RWPE2 (cell line): Measurements from ENCODE around the gene ITIH4.

ENCODE experiments used
- ATAC-seq: fragments of 200-7000 bp; cut with Tn5 transposase; 3 replicates; pipeline ENCODE4 v1.9.1; 2021; ENCODE audit warnings: low read depth
- DNase-seq: peaks from one replicate; pipeline ENCODE4 v3.0.0-alpha.2; 2020; ENCODE audit warnings: low spot score
- H3K27ac ChIP-seq: fragments of 450-650 bp; 2 replicates; pipeline ENCODE4 v1.5.1; 2017; ENCODE audit warnings: mild to moderate bottlenecking; ENCODE audit not compliant: poor library complexity, severe bottlenecking
- H3K27me3 ChIP-seq: fragments of 250-450 bp; sonication (Bioruptor Pico); 2 replicates; pipeline ENCODE4 v1.5.1; 2021; ENCODE audit warnings: mild to moderate bottlenecking, moderate library complexity; ENCODE audit not compliant: insufficient read depth, poor library complexity, severe bottlenecking
- H3K36me3 ChIP-seq: fragments of 250-450 bp; sonication (Bioruptor Pico); 2 replicates; pipeline ENCODE4 v1.5.1; 2020; ENCODE audit warnings: low read depth, mild to moderate bottlenecking, moderate library complexity
- H3K4me1 ChIP-seq: fragments of 250-450 bp; sonication (Bioruptor Pico); 2 replicates; pipeline ENCODE4 v1.5.1; 2021; ENCODE audit warnings: mild to moderate bottlenecking, moderate library complexity; ENCODE audit not compliant: insufficient read depth, poor library complexity, severe bottlenecking
- H3K4me3 ChIP-seq: fragments of 250-450 bp; sonication (Bioruptor Pico); 2 replicates; pipeline ENCODE4 v1.5.1; 2021; ENCODE audit warnings: mild to moderate bottlenecking, moderate library complexity; ENCODE audit not compliant: severe bottlenecking
- H3K9me3 ChIP-seq: fragments of 250-450 bp; sonication (Bioruptor Pico); 2 replicates; pipeline ENCODE4 v1.5.1; 2021; ENCODE audit warnings: mild to moderate bottlenecking, moderate library complexity; ENCODE audit not compliant: severe bottlenecking
- TF ChIP-seq, protein P1 (sequence below): fragments of 450-650 bp; IDR thresholded peaks from one replicate; pipeline ENCODE4 v1.5.1; 2017; ENCODE audit warnings: mild to moderate bottlenecking, moderate library complexity; ENCODE audit not compliant: poor library complexity, severe bottlenecking

Gene ITIH4

DNA sequence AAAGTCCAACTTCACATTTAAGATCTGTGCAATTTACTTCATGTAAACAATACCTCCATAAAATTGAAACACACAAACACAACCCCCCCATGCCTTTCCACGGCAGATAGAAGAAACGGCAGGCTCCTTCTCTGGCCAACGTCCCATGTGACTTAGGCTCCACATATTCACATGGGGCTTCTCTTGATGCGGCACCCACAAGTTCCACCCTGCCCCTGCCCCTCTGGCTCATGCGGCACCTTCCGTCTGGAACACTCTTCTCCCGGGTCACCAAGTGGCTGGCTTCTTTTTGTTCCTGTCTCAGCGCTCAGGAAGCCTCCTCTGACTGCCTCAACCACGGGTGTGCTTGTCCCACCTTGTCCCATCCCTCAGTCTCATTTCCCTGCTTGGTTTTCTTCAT, 41.3 kb upstream of the ITIH4 start:
- no peaks in the 10 kb centered on the region for H3K27me3 ChIP-seq
- no peaks in the 10 kb centered on the region for H3K9me3 ChIP-seq
- no peak overlapping the region for H3K27ac ChIP-seq
- ATAC-seq (no peak), DNase-seq (no peak)
- H3K4me3 ChIP-seq = no peak overlapping the region
- TF ChIP-seq, protein P1, sequence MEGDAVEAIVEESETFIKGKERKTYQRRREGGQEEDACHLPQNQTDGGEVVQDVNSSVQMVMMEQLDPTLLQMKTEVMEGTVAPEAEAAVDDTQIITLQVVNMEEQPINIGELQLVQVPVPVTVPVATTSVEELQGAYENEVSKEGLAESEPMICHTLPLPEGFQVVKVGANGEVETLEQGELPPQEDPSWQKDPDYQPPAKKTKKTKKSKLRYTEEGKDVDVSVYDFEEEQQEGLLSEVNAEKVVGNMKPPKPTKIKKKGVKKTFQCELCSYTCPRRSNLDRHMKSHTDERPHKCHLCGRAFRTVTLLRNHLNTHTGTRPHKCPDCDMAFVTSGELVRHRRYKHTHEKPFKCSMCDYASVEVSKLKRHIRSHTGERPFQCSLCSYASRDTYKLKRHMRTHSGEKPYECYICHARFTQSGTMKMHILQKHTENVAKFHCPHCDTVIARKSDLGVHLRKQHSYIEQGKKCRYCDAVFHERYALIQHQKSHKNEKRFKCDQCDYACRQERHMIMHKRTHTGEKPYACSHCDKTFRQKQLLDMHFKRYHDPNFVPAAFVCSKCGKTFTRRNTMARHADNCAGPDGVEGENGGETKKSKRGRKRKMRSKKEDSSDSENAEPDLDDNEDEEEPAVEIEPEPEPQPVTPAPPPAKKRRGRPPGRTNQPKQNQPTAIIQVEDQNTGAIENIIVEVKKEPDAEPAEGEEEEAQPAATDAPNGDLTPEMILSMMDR = no peak
- no peaks in the 10 kb centered on the region for H3K4me1 ChIP-seq
- no peaks in the 10 kb centered on the region for H3K36me3 ChIP-seq

DNA sequence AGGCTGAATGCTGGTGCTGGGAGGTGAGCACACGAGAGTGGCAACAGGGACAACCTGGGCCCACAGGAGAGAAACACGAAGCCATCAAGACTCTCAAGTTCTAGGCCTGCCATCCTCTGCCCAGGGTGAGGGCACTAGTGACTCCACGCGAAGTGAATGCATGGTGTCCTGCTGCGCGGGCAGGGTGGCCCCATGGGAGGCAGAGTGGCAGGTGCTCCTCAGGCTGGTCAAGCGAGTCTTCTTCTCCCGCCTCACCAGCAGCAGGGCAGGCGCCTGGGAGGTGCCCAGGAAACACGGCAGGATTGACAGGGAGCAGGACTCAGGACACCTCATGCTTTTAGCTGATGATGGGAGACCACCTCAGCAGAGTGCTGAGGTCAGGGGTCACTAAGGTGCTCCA, 40.0 kb upstream of the ITIH4 start:
- no peak overlapping the region for H3K4me3 ChIP-seq
- H3K9me3 ChIP-seq = no peaks in the 10 kb centered on the region
- TF ChIP-seq, protein P1 = no peak
- no peaks in the 10 kb centered on the region for H3K4me1 ChIP-seq
- H3K27me3 ChIP-seq = no peaks in the 10 kb centered on the region
- H3K36me3 ChIP-seq = no peaks in the 10 kb centered on the region
- DNase-seq (no peak), ATAC-seq (no peak)
- no peak overlapping the region for H3K27ac ChIP-seq

DNA sequence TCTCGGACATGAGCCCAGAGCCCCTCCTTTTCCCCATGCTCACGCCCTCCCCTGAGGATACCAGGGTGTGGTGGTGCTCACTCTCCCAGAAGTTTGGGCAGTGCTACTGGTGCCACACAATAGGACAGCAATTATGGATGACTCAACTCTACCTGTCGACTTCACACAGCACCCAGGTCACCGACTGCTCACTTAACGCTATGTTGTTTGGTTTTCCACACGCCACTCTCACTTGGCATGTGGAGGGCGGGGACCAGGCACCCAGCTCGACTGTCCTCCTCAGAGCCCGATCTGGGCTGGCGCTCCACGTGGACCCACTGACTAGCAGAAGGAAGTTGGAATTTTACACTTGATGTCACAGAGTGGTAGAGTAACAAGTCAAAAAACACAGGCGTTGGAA, 36.0 kb upstream of the ITIH4 start:
- DNase-seq = no peak

DNA sequence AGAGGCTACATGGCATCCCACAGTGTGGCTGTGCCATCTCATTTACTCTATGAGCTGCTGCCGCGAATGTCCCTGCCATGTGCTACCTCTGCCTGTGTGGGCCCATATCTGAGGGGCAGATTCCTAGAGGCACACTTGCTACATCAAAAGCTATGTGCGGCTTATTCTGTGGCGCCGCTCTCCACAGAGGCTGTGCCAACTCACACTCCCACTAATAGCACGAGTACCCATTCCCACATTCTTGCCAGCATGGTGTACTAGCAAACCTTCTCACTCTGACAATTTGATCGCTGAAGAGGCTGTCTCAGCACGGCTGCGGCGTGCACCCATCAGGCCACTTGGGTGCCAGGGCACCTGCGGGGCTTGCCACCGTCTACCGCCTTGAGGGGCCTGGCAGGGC, 35.5 kb upstream of the ITIH4 start:
- H3K4me1 ChIP-seq = no peaks in the 10 kb centered on the region
- no peak overlapping the region for H3K4me3 ChIP-seq
- H3K9me3 ChIP-seq = no peaks in the 10 kb centered on the region
- no peak overlapping the region for H3K27ac ChIP-seq
- TF ChIP-seq, protein P1 = no peak
- no peaks in the 10 kb centered on the region for H3K36me3 ChIP-seq
- no peaks in the 10 kb centered on the region for H3K27me3 ChIP-seq
- ATAC-seq (no peak), DNase-seq (no peak)

More for the DNA sequence above, 36.0 kb upstream of the ITIH4 start:
- Histone ChIP-seq H3K36me3 (no peaks in the 10 kb centered on the region), H3K27me3 (no peaks in the 10 kb centered on the region), H3K27ac (no peak overlapping the region), H3K4me1 (no peaks in the 10 kb centered on the region), H3K9me3 (no peaks in the 10 kb centered on the region), H3K4me3 (no peak overlapping the region)
- TF ChIP-seq, protein P1 = no peak
- ATAC-seq = no peak

DNA sequence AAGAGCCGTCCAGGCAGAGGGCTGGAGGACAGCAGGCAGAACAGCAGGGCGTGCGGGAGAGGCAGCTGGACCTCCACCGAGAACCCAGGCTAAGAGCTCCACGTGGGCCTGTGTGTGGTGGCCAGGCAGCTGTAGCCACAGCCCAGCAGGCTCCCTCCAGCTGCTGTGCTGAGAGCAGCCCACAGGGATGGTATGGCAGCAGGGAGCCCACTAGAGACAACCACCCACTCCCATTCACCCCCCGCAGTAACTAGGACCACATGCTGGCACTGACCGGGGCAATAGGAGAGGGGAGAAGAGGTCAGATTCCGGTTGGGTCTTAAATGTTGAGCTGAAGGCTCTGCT, 29.9 kb upstream of the ITIH4 start:
- H3K36me3 ChIP-seq = no peaks in the 10 kb centered on the region
- H3K9me3 ChIP-seq = no peaks in the 10 kb centered on the region
- no peaks in the 10 kb centered on the region for H3K4me1 ChIP-seq
- DNase-seq (no peak), ATAC-seq (no peak; the same call in 2 of the 3 replicates)
- H3K27ac ChIP-seq = no peak overlapping the region
- no peaks in the 10 kb centered on the region for H3K27me3 ChIP-seq
- no peak overlapping the region for H3K4me3 ChIP-seq
- TF ChIP-seq, protein P1 = no peak
